DOHH2 (cell line): ENCODE results near the gene TMEM190.

ENCODE experiments used
- EZH2phosphoT487 ChIP-seq: fragments of 200-600 bp; sonication (generic); IDR thresholded peaks from 2 replicates; pipeline ENCODE4 v1.6.1; 2017; ENCODE audit warnings: borderline replicate concordance, mild to moderate bottlenecking, antibody characterized with exemption, low read length, moderate library complexity, mixed read lengths
- TF ChIP-seq, protein P1 (sequence below): fragments of 200-600 bp; sonication (generic); IDR thresholded peaks from one replicate; pipeline ENCODE4 v1.5.1; 2014; ENCODE audit warnings: antibody characterized with exemption, mild to moderate bottlenecking, low read depth, low read length; ENCODE audit not compliant: poor library complexity, severe bottlenecking

DNA sequence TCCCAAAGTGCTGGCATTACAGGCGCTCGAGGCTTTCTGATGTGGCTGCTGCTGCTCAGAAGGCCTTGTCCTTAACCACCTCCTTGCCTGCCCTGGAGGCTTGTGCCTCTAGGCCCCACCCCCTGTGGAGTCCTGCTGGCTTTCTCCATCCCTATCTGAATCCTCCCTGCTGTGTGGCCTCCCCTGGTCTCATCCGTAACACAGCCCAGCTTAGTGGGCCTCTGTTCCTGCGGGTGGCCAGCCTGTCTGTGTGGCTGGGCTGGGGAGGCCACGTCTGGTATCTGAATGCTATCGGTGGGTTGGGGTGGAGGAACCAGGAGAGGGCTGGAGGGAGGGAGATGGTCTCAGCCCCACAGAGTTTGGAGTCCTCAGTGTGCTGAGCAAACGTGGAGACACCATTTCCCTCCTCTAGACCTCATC, 13.8 kb downstream of the TMEM190 start:
- TF ChIP-seq, protein P1, sequence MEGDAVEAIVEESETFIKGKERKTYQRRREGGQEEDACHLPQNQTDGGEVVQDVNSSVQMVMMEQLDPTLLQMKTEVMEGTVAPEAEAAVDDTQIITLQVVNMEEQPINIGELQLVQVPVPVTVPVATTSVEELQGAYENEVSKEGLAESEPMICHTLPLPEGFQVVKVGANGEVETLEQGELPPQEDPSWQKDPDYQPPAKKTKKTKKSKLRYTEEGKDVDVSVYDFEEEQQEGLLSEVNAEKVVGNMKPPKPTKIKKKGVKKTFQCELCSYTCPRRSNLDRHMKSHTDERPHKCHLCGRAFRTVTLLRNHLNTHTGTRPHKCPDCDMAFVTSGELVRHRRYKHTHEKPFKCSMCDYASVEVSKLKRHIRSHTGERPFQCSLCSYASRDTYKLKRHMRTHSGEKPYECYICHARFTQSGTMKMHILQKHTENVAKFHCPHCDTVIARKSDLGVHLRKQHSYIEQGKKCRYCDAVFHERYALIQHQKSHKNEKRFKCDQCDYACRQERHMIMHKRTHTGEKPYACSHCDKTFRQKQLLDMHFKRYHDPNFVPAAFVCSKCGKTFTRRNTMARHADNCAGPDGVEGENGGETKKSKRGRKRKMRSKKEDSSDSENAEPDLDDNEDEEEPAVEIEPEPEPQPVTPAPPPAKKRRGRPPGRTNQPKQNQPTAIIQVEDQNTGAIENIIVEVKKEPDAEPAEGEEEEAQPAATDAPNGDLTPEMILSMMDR: no peak
- no peak for TF ChIP-seq EZH2phosphoT487
